Body of pancreas (tissue), 4 donors: ENCODE results near the gene MKKS. TPM values are rescaled to one million over a fixed set of nuclear protein-coding genes. Genes with fewer than 3 reads are reported as not detected.

Source experiments
- ATAC-seq: fragments of 150-250 bp; one replicate; pipeline ENCODE4 v1.9.1; 2016
- DNase-seq, 4 donors: peaks; one replicate each; pipeline ENCODE4 v3.0.0-alpha.2; 2019
- H3K27ac ChIP-seq, 4 donors: fragments of 200-600 bp; sonication (generic); 1 replicate in 3 of 4; 2 replicates in 1 of 4; pipeline versions ENCODE4 v1.5.1 to v1.6.1; 2016 to 2019; ENCODE audit warnings: mild to moderate bottlenecking in 1 of 4, mixed read lengths in 1 of 4, moderate library complexity in 1 of 4
- H3K27me3 ChIP-seq, 2 donors: fragments of 200-600 bp; sonication (generic); one replicate each; pipeline ENCODE4 v1.6.0; 2016; ENCODE audit warnings: mild to moderate bottlenecking in 1 of 2
- H3K36me3 ChIP-seq, 2 donors: fragments of 200-600 bp; sonication (generic); replicated peaks in 1 of 2; 2 replicates each; pipeline ENCODE4 v1.5.1; 2016; ENCODE audit warnings: low read depth in 2 of 2; ENCODE audit not compliant: insufficient read depth in 1 of 2
- H3K4me1 ChIP-seq: fragments of 200-600 bp; sonication (generic); one replicate; pipeline ENCODE4 v1.6.0; 2016
- H3K4me3 ChIP-seq, 2 donors: fragments of 200-600 bp; sonication (generic); 1 replicate in 1 of 2; 2 replicates in 1 of 2; pipeline ENCODE4 v1.5.1; 2016 to 2019
- H3K9me3 ChIP-seq, 3 donors: fragments of 200-600 bp; sonication (generic); 1 replicate in 2 of 3; 2 replicates in 1 of 3; pipeline ENCODE4 v1.5.1; 2016
- CTCF ChIP-seq, 7 experiments: fragments of 450-650 bp in 4 of 7; fragments of 200-600 bp in 3 of 7; sonication (generic) in 3 of 7; IDR thresholded peaks; one replicate each; pipeline ENCODE4 v1.5.1; 2016 to 2019; ENCODE audit warnings: antibody characterized with exemption in 7 of 7
- POLR2A ChIP-seq, 3 donors: fragments of 450-650 bp; IDR thresholded peaks; one replicate each; pipeline ENCODE4 v1.6.1; 2016; ENCODE audit warnings: antibody characterized with exemption in 3 of 3, mild to moderate bottlenecking in 2 of 3
- WGBS, 2 donors: methylation state at CpG; one replicate each; pipeline ENCODE4 v1.1.5; 2017; 5-methylcytosine and 5-hydroxymethylcytosine counted together
- intact Hi-C: fragments of 100-400 bp; cut with DNase I; formaldehyde crosslinking; loops from one replicate; pipeline ENCODE4 v1.15.1; 2023
- total RNA-seq, 2 donors: library from RNA; depleted of rRNA; stranded (reverse); fragments of >200 nt; gene quantifications; one replicate each; pipeline ENCODE4 v1.1.0, GENCODE V29; 2016

The MKKS gene
- total RNA-seq, 2 donors from 2014 or later = 5.3 to 8.6 TPM

GRCh38 chr20:10432079-10432478, 1.9 kb downstream of the MKKS start:
- TF ChIP-seq POLR2A (IDR thresholded peaks at IDR 0.05) = no peak
- TF ChIP-seq CTCF (IDR thresholded peaks at IDR 0.05) = no peak
- Histone ChIP-seq H3K36me3 (no peaks in the 10 kb centered on the region), H3K27me3 (no peaks in the 10 kb centered on the region), H3K27ac (no peak overlapping the region), H3K9me3 (no peaks in the 10 kb centered on the region), H3K4me3 (no peak overlapping the region), H3K4me1 (peaks cover 38% of the 10 kb centered on the region)
- intact Hi-C loops = no loop called here
- ATAC-seq (no peak), DNase-seq (no peak)
- WGBS, 2 donors = 72 to 88% methylated on average over 1 of the region's 1 CpG

GRCh38 chr20:10430704-10431103, 3.3 kb downstream of the MKKS start:
- Histone ChIP-seq H3K9me3 (no peaks in the 10 kb centered on the region), H3K36me3 (no peaks in the 10 kb centered on the region), H3K27me3 (no peaks in the 10 kb centered on the region), H3K27ac (no peak overlapping the region), H3K4me3 (no peak overlapping the region), H3K4me1 (peaks cover 31% of the 10 kb centered on the region)
- ATAC-seq (no peak), DNase-seq (no peak)
- WGBS, 2 donors = 79 to 85% methylated on average over 5 of the region's 5 CpGs
- TF ChIP-seq POLR2A (IDR thresholded peaks at IDR 0.05) (no peak), CTCF (IDR thresholded peaks at IDR 0.05) (no peak)
- intact Hi-C loops = no loop called here

GRCh38 chr20:10430000-10430466, 4.0 kb downstream of the MKKS start:
- intact Hi-C loops = loop anchor here (5.0 kb wide), 1 partner anchor 448 kb away; no protein-coding TSS in a partner anchor
- Histone ChIP-seq H3K27me3 (no peaks in the 10 kb centered on the region), H3K4me3 (no peak overlapping the region), H3K27ac (no peak overlapping the region), H3K4me1 (peaks cover 29% of the 10 kb centered on the region), H3K9me3 (no peaks in the 10 kb centered on the region), H3K36me3 (no peaks in the 10 kb centered on the region)
- DNase-seq = no peak
- no peak for ATAC-seq
- TF ChIP-seq POLR2A (IDR thresholded peaks at IDR 0.05) (no peak), CTCF (IDR thresholded peaks at IDR 0.05) (no peak)

GRCh38 chr20:10429443-10429981, 4.5 kb downstream of the MKKS start:
- no peak for DNase-seq
- Histone ChIP-seq H3K36me3 (no peaks in the 10 kb centered on the region), H3K27ac (no peak overlapping the region), H3K9me3 (no peaks in the 10 kb centered on the region), H3K27me3 (no peaks in the 10 kb centered on the region), H3K4me1 (peaks cover 29% of the 10 kb centered on the region), H3K4me3 (no peak overlapping the region)
- ATAC-seq = no peak
- TF ChIP-seq CTCF (IDR thresholded peaks at IDR 0.05) = no peak
- no peak for TF ChIP-seq POLR2A (IDR thresholded peaks at IDR 0.05)
- 78 to 83% methylated on average over 5 of the region's 5 CpGs for whole genome bisulfite sequencing, 2 donors
- intact Hi-C loops = loop anchor here (5.0 kb wide), 1 partner anchor 447 kb away; no protein-coding TSS in a partner anchor

- DNase-seq = no peak
- Histone ChIP-seq H3K9me3 (no peaks in the 10 kb centered on the region), H3K4me1 (peaks cover 35% of the 10 kb centered on the region), H3K4me3 (no peak overlapping the region), H3K27me3 (no peaks in the 10 kb centered on the region), H3K36me3 (no peaks in the 10 kb centered on the region), H3K27ac (no peak overlapping the region)
- no peak for ATAC-seq
- intact Hi-C loops = loop anchor here (5.0 kb wide), 1 partner anchor 446 kb away; no protein-coding TSS in a partner anchor
- TF ChIP-seq CTCF (IDR thresholded peaks at IDR 0.05) (no peak), POLR2A (IDR thresholded peaks at IDR 0.05) (no peak)
Measured at GRCh38 chr20:10428008-10428407, 6.0 kb downstream of the MKKS start.
